Muscle of arm (tissue), 12 donors: Measurements from ENCODE around the gene SUGT1. TPM values are rescaled to one million over a fixed set of nuclear protein-coding genes. Genes with fewer than 3 reads are reported as not detected.

Experiments
- DNase-seq: peaks from one replicate; pipeline ENCODE4 v3.0.0-alpha.2; 2013
- polyA plus RNA-seq, 12 donors: library from polyadenylated mRNA; unstranded; fragments of 120-200 nt; gene quantifications; one replicate each; pipeline ENCODE4 v1.2.1, GENCODE V29; 2013; ENCODE audit not compliant: insufficient read length in 12 of 12

The SUGT1 gene
- polyA plus RNA-seq, 12 donors: 39.4 to 47.8 (median 41.4) TPM; not detected in 1

DNA sequence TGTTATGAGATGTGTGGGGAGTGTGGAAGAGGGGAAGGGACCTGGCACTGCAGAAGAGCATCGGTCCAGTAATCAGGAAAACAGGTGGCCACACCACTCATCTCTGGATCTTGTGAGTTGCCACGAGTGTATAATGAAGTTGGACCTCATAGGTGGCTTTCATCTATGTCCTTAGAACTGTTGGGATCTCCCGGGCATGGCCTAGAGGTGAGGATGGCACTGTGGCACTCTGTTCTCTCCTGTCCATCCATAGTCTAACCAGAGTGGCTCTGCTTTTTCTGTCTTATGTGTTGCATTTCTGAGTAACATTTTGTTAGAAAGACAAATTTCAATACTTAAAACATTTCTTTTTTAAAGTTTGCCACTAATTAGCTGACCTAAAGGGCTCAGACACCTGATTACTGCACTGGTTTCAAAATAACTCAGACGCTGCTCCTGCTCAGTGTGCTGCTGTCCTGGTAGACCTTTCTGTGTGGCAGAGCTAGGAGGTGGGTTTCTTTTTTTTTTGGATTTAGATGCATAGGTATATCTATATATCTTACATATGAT, 81.5 kb downstream of the SUGT1 start:
- no peak for DNase-seq

DNA sequence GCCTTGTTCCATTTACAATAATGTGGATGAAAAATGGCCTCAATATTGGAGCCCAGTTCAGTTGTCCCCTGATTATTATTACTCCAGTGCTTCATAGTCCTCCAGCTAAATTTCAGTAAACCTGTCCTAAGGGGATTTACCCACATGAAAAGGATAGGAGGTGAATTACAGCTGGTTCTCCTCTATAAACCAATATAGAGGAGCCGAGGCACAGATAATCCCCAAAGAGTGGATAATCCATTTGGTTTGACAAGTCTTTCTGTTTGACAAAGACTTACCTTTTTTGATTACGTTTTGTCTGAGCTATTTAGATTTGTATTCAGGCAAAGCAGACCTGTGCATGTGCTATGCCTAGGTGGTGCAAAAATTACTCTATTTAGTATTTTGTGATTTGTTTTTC, 84.3 kb downstream of the SUGT1 start:
- no peak for DNase-seq

- no peak for DNase-seq
Measured at GRCh38 chr13:52737451-52737850, 84.8 kb downstream of the SUGT1 start.

- DNase-seq: no peak
Measured at GRCh38 chr13:52737965-52738364, 85.3 kb downstream of the SUGT1 start.

DNA sequence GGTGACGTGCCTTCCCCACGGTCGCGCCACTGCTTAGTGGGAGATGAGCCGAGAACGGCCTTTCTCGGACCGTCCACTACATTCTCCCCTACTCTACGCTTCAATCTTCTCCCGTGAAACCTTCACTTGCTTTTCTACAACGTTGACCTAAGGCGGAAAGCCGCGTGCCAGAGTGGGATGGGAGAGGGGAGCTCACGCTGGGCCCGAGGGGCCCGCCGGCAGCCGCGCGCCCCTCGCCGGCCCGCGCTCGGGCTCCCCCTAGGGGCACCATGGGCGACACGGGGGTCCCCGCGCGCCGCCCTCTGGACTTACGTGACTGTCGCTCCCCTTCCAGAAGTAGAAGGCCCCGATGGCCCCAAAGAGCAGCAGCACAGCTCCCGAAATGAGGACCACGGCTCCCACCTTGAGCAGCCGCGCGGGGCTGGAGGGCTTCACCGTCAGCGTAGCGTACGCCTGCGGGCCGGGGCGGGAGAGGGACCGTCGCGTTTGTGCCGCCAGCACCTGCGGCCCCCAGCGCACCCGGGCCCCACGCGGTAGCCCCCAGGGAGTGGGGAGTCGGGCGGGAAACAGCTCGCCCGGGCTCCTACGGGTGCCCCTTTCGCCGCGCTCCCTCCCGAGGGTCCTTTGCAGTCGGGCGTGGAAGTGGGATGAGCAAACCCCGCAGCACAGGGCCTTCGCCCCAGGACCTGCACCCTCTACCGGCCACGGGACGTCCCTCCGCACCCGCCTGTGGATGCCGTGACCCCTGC, 86.3 kb downstream of the SUGT1 start:
- peak; percentile 9 for DNase-seq

- no peak for DNase-seq
Measured at GRCh38 chr13:52739468-52740071, 86.9 kb downstream of the SUGT1 start, which contains the start of gene CNMD. CNMD (minus strand) TSS chr13:52739820; CDS start chr13:52739701, 119 bp downstream.

- no peak for DNase-seq
Measured at GRCh38 chr13:52743569-52743968, 90.9 kb downstream of the SUGT1 start.

DNA sequence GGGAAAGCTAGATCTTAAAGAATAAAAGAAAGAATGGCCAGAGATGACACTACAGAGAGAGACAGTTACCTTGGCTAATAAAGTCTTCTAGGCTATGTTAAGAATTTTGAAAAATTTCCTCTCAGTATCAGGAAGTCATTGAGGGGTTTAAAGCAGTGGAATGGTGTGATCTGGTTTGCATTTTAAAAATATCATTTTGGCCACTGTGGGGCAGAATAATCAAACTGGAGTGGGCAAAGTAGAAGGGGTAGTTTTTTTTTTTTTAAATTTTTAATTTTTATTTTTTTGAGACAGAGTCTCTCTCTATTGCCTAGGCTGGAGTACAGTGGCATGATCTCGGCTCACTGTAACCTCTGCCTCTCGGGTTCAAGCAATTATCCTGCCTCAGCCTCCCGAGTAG, 91.4 kb downstream of the SUGT1 start:
- DNase-seq: no peak

DNA sequence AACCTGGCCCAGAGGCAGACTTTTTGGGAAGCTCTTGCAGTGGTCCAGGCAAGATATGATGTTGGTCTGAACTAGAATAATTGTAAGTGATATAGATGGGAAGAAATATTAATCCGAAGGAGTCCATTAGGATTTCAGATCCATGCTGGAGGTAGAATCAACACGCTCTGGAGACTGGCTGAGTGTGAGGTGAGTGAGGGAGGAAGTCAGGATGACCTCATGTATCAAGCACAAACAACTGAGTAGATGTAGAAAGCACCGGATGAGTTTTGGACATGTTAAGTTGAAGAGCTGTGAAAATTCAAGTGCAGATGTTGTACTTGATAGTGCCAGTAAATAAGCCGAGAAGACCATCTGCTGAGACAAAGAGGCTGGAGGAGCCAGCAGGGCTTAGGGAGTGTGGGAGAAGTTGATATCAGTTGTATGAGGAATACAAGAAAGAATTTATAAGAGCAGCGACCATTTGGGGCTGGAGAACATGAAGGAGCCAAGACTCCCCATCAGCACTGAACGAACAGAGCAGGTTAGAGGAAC, 92.3 kb downstream of the SUGT1 start:
- peak; percentile 12 for DNase-seq

- DNase-seq: no peak
Measured at GRCh38 chr13:52746141-52746540, 93.5 kb downstream of the SUGT1 start.

DNA sequence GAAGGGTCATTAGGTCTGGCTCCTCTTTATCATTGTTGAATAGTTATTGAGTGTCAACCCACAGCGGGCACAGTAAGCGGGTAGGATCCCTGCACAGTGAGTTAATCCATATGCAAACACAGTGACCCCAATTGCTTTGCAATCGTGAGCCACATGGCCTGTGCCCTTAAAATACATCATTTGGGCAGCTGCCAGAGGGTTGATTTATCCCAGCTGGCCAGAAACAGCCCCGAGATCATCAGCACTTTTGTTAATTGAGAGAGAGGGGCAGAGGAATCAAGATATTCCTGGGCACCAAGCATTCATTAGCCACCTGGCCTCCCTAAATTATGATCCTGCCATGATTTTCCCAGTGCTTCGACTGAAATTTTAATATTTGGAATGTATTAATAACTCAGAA, 96.8 kb downstream of the SUGT1 start:
- DNase-seq: no peak

Other genes with a start within 250 kb of the SUGT1 start
- gene THSD1, start 246.7 kb upstream of the SUGT1 start, polyA plus RNA-seq: 10 to 100 TPM in 11 of 12 donors, not detected in 1; 12.4 to 24.9 (median 19.5) TPM
- gene VPS36, start 202.2 kb upstream of the SUGT1 start, polyA plus RNA-seq: 10 to 100 TPM in 11 of 12 donors, not detected in 1; 44.0 to 83.3 (median 65.2) TPM
- 10 to 100 TPM in 11 of 12 donors, not detected in 1; 23.0 to 82.9 (median 47.7) TPM for gene CKAP2, start 197.4 kb upstream of the SUGT1 start, polyA plus RNA-seq
- gene HNRNPA1L2, start 10.4 kb upstream of the SUGT1 start, polyA plus RNA-seq: 100 to 1,000 TPM in 1 of 12 donors, 10 to 100 TPM in 7, 1 to 10 TPM in 3, not detected in 1; 8.4 to 236 (median 11.3) TPM
- 1 to 10 TPM in 6 of 12 donors, under 1 TPM in 4, not detected in 2; 0.43 to 1.5 (median 1.2) TPM for gene CNMD, start 87.0 kb downstream of the SUGT1 start, polyA plus RNA-seq
- gene PCDH8, start 195.8 kb downstream of the SUGT1 start, polyA plus RNA-seq: 1 to 10 TPM in 2 of 12 donors, under 1 TPM in 8, not detected in 2; 0.19 to 1.5 (median 0.58) TPM